HG02623 (cell line): ENCODE results near the gene CD44.

Source experiments
- ATAC-seq: cut with Tn5 transposase; IDR thresholded peaks from one replicate; pipeline ENCODE4 v1.9.1; 2021; ENCODE audit warnings: moderate library complexity; ENCODE audit not compliant: unreplicated experiment

Gene CD44

DNA sequence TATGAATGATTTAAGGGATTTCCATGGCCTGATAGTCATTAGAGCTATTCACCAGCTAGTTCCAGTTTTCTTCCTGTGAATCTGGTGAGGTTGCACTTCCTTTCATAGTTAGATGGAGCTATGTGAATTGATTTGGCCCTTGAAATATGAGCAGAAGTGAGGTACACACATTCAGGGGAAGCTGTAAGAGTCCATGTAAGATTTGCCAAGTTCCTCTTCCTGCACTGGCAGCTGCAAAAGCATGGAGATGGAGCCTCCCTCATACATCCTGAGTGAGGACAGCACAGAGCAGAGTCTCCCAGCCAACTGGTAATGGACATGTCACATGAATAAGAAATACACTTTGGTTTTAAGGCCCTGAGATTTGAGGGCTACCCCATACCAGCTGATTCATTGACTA lies 111.7 kb downstream of the CD44 start:
- ATAC-seq, result no peak

DNA sequence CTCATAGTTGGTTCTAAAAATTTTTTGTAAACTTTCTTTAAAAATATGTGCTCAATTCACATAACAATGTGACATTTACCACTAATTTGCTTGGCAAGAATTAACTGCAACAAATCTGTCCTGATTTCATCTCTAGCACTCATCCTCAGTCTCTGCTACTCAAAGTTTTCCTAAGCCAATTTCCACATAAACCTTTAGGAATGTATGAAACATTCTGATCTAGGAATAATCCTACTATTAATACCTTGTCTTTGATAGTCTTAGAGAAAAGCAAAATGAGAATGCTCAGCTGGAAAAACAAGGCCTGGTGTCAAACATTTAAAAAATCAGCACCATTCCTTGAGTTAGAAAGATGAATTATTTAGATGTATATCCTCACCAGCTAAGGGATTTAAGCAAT lies 114.3 kb downstream of the CD44 start:
- no peak for ATAC-seq

DNA sequence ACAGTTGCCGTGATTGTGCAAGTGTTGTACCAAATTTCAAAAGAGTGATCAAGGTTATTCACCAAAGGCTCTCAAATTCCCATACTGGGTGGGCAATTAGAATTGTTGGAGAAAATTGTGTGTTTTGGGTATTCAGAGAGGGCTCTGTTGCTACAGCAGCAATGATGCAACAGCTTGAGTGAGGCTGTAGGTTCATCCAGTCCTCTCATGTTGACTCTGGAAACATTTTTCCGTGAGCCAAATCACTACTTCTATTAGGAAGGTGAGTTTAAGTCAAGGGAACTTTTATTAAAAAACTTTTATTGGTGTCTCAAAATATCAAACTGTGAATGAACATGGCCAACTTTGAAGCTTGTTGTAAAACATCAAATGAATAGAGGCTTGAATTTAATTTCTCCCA lies 116.5 kb downstream of the CD44 start:
- ATAC-seq, result no peak

DNA sequence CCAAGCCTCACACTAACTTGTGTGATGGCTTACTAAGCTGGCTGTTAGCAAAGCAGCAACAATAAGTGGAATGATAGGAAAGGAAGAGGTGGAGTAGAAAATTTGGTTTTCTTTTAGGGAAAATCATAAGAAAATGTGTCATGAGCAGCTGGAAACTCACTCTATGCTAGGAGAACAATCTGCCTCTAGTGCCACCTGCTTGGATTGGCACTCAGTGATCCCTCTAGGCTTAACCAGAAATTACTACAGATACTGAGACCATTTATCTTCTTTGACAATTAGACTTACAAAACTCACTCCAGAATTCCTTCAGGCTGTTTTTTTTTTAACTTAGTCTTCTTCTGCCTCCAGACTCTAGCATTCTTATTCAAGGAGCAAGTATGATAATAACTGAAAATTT lies 117.3 kb downstream of the CD44 start:
- no peak for ATAC-seq

DNA sequence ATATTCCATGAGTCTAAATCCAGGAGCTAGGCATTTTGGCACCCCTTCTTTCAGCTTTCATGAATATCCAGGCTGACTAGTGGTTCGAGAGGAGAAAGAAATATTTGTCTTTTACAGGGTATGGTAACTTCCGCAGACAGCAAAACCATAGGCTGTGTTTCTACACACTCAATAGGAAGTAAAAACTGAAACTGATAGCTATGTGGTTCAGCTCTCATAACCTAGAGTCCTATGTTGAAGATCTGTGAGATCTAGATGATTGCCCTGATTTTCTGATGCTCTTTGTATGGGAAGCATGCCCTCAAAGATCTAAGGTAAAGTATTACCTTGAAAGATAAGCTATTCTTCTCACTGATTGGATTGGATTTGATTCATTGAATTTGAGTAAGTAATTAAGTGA lies 118.3 kb downstream of the CD44 start:
- ATAC-seq, result peak; percentile 99

DNA sequence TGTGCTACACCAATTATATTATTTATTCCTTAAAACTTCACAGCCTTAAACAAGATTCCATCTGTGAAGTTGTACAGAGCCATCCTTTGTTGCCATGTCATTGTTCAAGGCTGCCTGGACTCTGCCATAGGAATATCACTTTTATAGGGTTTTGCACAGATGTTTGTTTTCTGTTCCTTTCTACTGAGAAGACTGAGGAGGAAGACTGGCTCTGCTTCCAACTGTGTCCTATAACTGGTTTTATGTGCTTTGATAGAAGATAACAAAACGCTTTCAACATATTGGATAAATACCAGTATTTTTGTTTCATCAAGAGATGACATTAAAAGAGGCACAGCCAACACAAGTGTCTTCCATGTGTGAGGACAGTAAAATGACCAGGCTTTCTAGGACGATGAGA lies 120.6 kb downstream of the CD44 start:
- no peak for ATAC-seq

DNA sequence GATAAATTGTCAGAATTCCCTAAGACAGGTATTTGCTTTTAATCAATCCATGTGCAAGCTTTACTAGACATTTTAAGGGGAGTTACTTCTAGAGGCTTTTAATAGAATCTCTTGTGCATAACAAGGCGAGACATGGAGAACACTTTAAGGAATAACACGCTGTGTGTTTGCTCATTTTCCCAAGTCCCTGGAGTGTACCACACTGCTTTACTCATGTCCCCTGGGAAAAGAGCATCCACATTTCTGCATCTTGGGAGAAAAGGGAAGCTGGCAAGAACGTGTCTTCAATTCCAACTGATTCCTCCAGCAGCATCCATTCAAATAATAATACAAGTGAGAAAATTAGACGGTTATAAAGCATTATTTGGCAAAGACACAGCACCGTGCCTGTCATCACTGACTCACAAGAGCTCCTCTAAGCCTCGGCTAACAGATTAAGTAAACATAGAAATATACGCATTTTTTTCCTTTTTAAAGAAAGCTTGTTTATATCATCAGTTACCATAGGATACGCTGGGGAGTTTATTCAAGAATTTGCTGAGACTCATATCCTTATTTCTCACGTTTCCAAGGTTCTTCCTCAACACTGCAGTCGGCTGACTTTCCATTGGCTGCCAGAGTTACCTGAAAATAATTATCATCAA lies 121.5 kb downstream of the CD44 start:
- ATAC-seq, result no peak

DNA sequence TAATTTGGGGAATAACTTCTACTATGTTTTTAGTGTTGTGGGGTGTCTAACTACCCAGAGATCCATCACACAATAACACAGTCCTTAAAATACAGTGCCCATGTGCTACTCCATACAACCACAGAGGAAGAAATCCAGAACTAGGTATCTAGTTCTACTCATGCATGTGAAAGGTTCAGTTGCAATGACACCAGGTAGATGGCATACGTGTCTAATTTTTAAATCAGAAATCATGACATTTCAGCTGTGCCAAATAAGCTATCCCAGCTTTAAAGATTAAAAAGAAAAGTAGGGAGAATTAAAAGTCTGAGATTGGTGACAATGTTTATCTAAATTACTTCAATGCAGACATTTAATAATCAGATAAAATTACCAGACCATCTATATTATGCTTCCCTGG lies 122.2 kb downstream of the CD44 start:
- no peak for ATAC-seq

DNA sequence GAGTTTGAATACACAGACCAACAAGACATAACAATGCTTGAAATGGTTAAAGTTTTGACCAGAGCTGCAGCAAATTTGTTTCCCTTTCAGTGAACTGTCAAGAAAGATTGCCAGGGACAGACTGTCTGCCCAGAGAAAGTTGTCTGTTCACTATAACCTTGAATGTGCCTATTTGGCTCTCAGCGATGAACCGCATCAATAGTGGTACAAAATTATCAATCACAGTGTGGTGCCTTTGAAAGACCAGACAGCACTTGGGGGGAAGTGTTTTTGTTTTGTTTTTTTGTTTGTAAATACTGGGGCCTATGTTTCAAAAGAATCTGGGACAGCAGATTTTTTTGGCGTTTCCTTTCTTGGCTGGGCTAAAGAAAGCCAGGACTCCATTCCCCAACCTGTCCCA lies 123.1 kb downstream of the CD44 start:
- no peak for ATAC-seq

DNA sequence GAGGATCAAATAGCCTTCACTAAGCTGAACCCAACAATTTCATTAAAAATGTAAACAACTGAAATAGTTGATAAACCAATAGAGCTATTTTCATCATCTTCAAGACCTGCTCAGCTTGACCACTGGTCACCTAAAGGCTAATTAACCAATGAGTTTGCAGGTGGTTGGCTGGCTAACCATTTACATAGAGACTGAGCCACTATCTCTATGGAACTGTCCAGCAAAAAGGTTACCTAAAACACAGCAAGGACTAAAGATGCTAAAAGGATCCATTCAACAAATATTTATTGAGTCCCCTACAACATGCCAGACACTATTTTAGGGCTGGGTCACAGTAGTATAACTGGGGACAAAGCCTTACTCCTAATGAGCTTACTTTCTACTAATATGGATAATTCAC lies 123.8 kb downstream of the CD44 start:
- ATAC-seq, result no peak

DNA sequence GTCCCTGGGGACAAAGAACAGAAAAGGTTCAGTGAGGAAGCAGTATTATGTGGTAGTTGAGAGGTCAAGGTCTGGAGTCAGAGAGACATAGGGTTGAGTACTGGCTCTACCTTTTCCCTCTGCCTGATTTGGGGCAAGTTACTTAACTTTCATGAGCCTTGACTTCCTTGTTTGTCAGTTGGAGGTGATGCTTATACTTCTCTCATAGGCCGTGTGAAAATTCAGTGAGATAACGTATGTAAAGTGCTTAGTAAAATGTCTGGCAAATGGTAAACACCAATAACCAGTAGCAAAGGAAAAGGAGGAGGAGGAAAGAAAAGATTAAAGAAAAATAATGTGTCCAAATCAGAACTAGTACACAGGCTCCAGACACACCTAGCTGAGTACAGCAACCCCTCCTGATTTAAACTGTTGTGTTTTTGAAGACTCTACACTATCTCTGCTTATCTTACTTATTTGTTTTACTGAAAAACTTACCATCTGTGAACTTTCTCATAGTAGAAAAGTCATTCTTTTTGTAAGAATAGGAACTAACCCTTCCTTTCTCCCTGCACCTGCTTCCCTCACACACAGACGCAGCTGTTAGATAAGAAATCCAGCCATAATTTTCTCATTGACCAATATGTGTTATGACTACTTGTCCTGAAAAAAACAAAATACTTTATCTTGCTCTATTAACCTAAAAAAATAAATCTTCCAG lies 126.9 kb downstream of the CD44 start:
- no peak for ATAC-seq

DNA sequence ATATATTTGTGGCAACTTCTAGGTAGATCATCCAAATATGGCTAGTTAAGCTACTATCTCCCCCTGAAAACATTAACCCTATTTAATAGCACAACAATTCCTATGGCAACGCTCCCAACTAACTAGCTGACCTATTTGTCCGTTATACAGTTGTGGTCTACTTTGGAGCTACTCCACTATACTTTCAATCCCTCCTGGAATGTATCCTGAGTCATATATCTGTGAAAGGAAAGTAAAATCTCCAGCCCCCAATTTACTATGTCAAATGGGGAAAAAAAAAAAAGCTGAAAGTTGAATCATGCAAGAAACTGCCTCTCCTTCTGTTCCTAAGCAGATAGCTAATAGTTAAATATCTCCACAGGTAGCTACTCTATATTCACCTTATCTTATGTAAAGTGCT lies 128.5 kb downstream of the CD44 start:
- ATAC-seq, result no peak

DNA sequence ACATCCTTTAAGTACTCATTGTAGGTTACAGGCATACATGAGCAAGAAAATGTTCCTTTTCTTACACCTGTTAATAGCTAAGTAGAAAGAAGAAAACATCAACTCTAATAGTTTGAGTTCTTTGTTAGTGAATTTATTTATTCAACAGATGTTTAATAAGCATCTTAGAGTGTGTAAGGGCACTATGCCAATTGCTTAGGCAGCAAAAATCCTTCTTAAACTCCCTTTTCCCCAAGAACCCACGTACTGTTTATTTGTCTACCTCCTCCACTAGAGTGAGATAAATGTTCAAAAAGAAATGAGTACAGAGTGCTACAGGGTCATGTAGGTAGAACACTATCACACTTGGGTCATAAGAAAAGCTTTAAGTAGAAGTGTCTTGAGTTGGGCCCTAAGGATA lies 131.4 kb downstream of the CD44 start:
- no peak for ATAC-seq

DNA sequence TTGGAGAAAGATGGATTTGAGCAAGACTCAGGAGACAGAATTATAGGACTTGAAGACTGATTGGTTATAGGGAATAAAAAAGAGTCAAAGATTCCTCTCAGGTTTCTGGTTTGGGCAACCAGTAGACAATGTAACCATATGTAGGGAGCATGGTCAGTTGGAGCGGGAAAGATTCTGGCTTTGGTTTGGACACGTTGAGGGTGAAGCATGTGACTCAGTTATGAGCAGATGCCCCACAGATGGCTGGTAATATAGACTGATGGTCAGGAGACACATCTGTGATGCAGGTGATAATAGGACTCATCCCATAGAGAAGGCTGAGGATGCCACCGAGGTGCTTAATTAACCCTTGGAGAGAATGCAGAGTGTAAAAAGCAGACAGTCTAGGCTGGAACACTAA lies 132.1 kb downstream of the CD44 start:
- ATAC-seq, result no peak

DNA sequence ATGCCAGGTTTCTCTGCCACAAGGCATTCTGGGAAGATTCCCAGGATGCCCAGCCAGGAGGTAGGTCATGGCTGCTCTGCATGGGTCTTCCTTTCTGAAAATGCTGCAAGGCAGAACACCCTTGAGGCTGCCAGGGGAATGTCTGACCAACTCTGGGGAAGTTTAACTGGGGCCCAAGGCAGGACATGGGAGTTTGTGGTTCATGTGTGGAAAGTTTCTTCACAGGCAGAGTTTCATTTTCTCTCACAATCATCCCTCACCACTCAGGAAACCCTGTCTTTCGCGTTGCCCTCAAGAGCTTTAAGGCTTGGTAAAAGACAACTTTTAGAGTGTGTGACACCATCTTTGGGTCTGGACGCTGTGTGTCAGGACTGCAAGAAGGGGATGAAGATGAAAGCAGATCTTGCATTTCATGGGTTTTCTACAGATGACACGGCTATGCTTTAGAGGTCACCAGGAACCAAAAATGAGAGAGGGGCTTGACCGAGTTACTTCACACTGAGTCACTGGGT lies 133.5 kb downstream of the CD44 start:
- peak; percentile 91 for ATAC-seq

DNA sequence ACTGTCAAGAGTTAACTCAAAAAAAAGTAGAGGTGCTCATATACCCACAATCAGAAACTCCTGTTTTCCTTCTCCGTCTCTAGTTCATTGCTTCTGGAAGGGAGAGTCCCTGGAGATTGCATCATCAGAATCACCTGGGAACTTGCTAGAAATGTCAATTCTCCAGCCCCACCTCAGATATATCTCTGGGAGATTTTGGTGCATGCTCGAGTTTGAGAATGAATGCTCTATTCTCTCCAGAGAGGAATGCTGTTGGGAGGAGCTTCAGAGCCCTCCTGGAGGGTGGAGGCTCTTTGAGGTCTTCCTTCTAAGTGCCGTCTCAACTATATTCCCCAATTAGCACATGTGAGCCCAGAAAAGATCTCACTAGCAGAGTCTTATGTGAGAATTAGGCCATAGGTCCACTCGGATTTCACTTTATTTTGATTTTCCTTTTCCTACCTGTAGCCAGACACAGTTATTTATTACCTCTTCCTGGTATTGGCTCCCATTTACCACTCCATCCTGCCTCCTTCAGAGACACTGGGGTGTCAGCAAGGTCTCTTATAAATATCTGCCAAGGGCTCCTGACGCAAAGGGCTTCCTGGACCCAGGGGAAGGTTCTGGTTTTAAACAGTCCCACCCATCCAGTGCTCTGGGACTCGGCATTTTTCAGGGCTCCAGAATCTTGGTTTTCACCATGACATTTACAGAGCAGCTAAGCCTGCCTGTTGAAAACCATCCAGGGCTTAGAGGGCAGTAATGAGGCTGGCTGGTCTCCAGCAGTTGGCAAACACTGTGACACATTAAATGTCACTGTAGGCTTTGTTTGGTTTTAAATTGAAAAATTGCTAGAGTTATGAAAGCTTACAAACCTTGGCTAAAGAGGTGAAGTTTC lies 136.2 kb downstream of the CD44 start:
- ATAC-seq, result no peak

DNA sequence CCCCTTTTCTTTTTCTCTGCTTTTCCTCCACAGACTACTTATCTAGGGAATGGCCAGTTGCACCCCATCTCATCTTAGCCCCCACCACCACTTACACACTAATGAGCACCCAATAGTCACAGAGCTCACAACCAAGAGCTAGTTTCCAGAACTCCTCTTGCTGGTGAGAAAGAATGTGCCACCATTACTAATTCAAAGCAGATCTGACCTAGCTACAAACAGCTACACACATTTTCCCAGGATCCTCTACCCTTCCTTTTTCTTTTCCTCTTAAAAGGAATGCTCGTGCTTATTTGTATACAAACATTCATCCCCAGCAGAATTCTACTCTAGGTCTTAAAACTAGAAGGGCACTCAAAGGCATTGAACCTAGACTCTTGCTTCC lies 136.8 kb downstream of the CD44 start:
- no peak for ATAC-seq

DNA sequence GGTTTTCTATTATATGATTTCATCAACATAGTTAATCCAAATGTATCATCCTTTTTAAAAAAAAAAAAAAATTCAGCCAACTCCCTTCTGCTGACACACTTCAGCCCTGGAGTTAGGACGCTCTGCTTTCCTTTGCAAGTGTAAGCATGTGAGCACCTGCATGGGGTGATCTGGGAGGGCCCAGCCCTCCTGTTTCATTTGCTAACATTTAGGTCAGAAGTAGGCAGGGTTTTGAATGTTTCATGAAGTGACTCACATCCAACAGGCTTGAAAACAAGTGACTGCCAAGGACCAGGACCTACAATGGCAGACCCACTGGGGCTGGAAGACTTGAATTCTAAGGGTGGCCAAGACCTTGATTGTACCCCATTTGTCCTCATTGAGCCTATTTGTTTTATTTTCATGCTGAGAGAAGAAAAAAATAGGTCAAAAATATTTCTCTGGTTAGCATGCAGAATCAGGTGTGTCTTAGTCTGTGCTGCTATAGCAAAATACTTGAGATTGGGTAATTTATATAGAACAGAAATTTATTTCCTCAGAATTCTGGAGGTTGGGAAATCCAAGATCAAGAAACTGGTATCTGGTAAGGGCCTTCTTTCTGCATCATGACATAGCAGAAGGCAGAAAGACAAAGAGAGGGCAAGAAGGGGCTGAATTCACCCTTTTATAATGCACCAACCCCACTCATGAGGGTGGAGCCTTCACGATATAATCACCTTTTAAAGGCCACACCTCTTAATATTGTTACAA lies 137.6 kb downstream of the CD44 start:
- no peak for ATAC-seq

DNA sequence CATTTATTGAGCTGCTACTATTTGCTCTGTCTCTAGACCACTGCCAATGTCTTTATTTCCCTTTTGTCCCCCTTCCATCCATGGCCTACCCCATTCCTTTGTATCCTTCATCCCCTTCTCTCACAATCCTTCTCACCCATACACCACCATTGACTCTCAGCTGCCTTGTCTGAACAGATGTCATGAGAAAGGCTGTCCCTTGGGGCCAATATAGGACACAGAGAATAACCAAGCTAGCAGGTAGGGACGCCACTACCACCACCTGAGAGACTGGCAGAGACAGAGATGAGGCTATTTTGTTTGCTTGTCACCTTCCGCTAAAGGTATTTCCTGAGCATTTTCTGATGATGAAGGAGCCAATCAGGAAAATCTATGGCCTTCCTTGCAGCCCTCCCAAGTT lies 138.9 kb downstream of the CD44 start:
- ATAC-seq, result no peak

DNA sequence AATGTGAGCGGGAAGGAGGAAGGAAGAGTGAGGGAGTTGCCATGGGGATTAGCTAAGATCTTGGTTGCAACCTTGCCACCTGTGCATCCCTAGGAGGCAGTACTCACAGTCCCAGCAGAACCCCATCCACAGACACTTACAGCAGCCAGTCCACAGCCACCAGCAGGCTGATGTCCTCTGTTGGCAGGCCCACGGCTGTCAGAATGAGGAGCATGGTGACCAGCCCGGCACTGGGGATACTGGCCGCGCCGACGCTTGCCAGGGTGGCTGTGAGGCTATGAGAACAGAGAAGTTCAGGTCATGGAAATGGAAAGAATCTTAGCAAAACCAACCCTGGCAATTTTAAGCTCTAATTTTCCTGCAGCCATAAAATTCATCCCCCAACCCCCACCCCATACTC lies 141.8 kb downstream of the CD44 start:
- no peak for ATAC-seq

DNA sequence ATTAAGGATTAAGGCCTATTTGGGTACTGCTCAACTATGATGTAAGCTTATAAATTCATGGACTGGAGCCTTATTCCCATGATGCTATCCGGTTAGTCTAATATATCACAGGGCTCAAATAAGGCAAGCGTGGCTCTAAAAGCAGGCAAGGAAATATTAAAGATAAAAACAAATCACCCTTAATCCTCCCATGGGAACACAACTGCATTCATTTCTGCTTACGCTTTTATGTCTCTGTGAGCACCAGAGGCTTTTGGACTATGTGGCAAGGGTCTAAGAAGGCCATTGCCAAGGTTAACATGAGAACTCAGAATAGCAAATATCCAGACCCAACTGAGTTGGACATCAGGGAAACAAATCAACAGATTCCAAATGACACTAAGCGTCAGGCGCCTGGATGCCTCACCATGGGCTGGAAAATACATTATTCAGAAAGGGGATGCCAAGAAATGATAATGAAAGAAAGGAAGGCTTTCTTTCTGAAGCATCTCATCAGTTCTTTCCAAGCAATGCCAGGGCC lies 142.3 kb downstream of the CD44 start:
- ATAC-seq, result no peak
